Keratinocyte (primary cell): ENCODE results near the gene ZFP1. TPM values are rescaled to one million over a fixed set of nuclear protein-coding genes. Genes with fewer than 3 reads are reported as not detected.

Experiments used
- DNase-seq: peaks from one replicate; pipeline ENCODE4 v3.0.0-alpha.2; 2011; ENCODE audit warnings: low read depth, missing footprints, low spot score
- FAIRE-seq: peaks from 2 replicates; lab custom pipeline; 2011; peaks lifted over from hg19 to GRCh38; lab: Jason Lieb, UNC
- H2AFZ ChIP-seq: 2 replicates; pipeline ENCODE4 v1.6.0; 2012; ENCODE audit warnings: low read length, control low read depth, inconsistent platforms; ENCODE audit not compliant: control insufficient read depth
- H3K27ac ChIP-seq: 2 replicates; pipeline ENCODE4 v1.5.1; 2011; ENCODE audit warnings: low read length; ENCODE audit not compliant: control insufficient read depth, insufficient read depth
- H3K27me3 ChIP-seq: 3 replicates; pipeline ENCODE4 v1.6.0; 2011; ENCODE audit warnings: low read length; ENCODE audit not compliant: control insufficient read depth, insufficient read depth; ENCODE audit errors: extremely low read depth
- H3K36me3 ChIP-seq, 2 experiments: 2 replicates in 1 of 2; 3 replicates in 1 of 2; pipeline ENCODE4 v1.5.1; 2011; ENCODE audit warnings: low read length in 2 of 2, mild to moderate bottlenecking in 1 of 2; ENCODE audit not compliant: control insufficient read depth in 2 of 2, insufficient read depth in 2 of 2; ENCODE audit errors: extremely low read depth in 1 of 2
- H3K4me1 ChIP-seq: 3 replicates; pipeline ENCODE4 v1.5.1; 2011; ENCODE audit warnings: low read length; ENCODE audit not compliant: control insufficient read depth, insufficient read depth; ENCODE audit errors: extremely low read depth
- H3K4me2 ChIP-seq: 3 replicates; pipeline ENCODE4 v1.6.0; 2011; ENCODE audit warnings: low read depth, low read length; ENCODE audit not compliant: control insufficient read depth, insufficient read depth; ENCODE audit errors: extremely low read depth
- H3K4me3 ChIP-seq, 3 experiments: fragments of 200-600 bp in 1 of 3; sonication (generic) in 1 of 3; 2 replicates in 2 of 3; 3 replicates in 1 of 3; pipeline ENCODE4 v1.5.1; 2011 to 2016; ENCODE audit warnings: low read length in 3 of 3, mild to moderate bottlenecking in 3 of 3, control low read depth in 2 of 3, inconsistent platforms in 1 of 3, low read depth in 1 of 3, mixed read lengths in 1 of 3, mixed run types in 1 of 3, moderate library complexity in 1 of 3; ENCODE audit not compliant: control insufficient read depth in 2 of 3, insufficient read depth in 2 of 3; ENCODE audit errors: extremely low read depth in 1 of 3
- H3K79me2 ChIP-seq: 2 replicates; pipeline ENCODE4 v1.6.0; 2012; ENCODE audit warnings: low read length; ENCODE audit not compliant: control insufficient read depth, insufficient read depth
- H3K9ac ChIP-seq: 3 replicates; pipeline ENCODE4 v1.6.0; 2011; ENCODE audit warnings: low read length; ENCODE audit not compliant: control insufficient read depth, insufficient read depth; ENCODE audit errors: extremely low read depth
- H3K9me1 ChIP-seq: 3 replicates; pipeline ENCODE4 v1.6.0; 2011; ENCODE audit warnings: low read length; ENCODE audit not compliant: control insufficient read depth, insufficient read depth; ENCODE audit errors: extremely low read depth
- H3K9me3 ChIP-seq: 2 replicates; pipeline ENCODE4 v1.5.1; 2012; ENCODE audit warnings: low read depth, low read length; ENCODE audit not compliant: control insufficient read depth
- H4K20me1 ChIP-seq: 3 replicates; pipeline ENCODE4 v1.6.0; 2011; ENCODE audit warnings: low read length; ENCODE audit not compliant: control insufficient read depth, insufficient read depth; ENCODE audit errors: extremely low read depth
- CTCF ChIP-seq, 3 experiments: IDR thresholded peaks in 1 of 3; conservative IDR thresholded peaks in 1 of 3; optimal IDR thresholded peaks in 1 of 3; 2 replicates in 2 of 3; 3 replicates in 1 of 3; pipeline versions ENCODE3 to v1.5.1; 2011; ENCODE audit warnings: low read length in 3 of 3, mild to moderate bottlenecking in 3 of 3, moderate library complexity in 2 of 3, control low read depth in 1 of 3, inconsistent platforms in 1 of 3; ENCODE audit not compliant: insufficient read depth in 2 of 3; ENCODE audit errors: extremely low read depth in 1 of 3
- EZH2 ChIP-seq: IDR thresholded peaks from one replicate; pipeline ENCODE4 v1.6.1; 2012; ENCODE audit warnings: inconsistent platforms, mild to moderate bottlenecking, low read length, moderate library complexity
- dilution Hi-C: fragments of 300-500 bp; cut with MboI; formaldehyde crosslinking; loops from one replicate; pipeline ENCODE4 v1.7.0; 2020; ENCODE audit warnings: low sequenced_read_pairs; ENCODE audit not compliant: extremely low pct_ligation_motif_present
- polyA plus RNA-seq, 5 experiments: library from polyadenylated mRNA; depleted of rRNA in 3 of 5; stranded (reverse) in 3 of 5; stranded (forward) in 1 of 5; unstranded in 1 of 5; fragments of >200 nt; gene quantifications; 1 replicate in 1 of 5; 2 replicates in 3 of 5; 3 replicates in 1 of 5; pipeline versions ENCODE4 v1.2.1 to v1.2.3, GENCODE V29; 2011 to 2012; ENCODE audit warnings: missing spikeins in 2 of 5, low read depth in 1 of 5, low replicate concordance in 1 of 5

Gene ZFP1
- polyA plus RNA-seq, 1 donor (not counting 4 experiments of a cell fraction or from before 2014, with no cell fraction given): 8.6 TPM

- H4K20me1 ChIP-seq: no peaks in the 10 kb centered on the region
- H3K9me3 ChIP-seq: no peaks in the 10 kb centered on the region
- no peak for DNase-seq
- no peak overlapping the region for H3K27ac ChIP-seq
- no peaks in the 10 kb centered on the region for H3K9me1 ChIP-seq
- dilution Hi-C loops: no loop called here
- H2AFZ ChIP-seq: no peak overlapping the region
- no peak for FAIRE-seq
- no peak overlapping the region for H3K9ac ChIP-seq
- peaks cover 5% of the 10 kb centered on the region for H3K27me3 ChIP-seq
- H3K4me2 ChIP-seq: no peak overlapping the region
- H3K79me2 ChIP-seq: no peaks in the 10 kb centered on the region
- H3K4me1 ChIP-seq: no peaks in the 10 kb centered on the region
- no peak overlapping the region for H3K4me3 ChIP-seq
- TF ChIP-seq EZH2 (no peak), CTCF (optimal IDR thresholded peaks at IDR 0.05 in 1 of 3, IDR thresholded peaks at IDR 0.05 in 1 of 3, conservative IDR thresholded peaks at IDR 0.05 in 1 of 3; ENCODE audit: extremely low read depth in 1 of 3, insufficient read depth in 2 of 3, low read length in 3 of 3) (no peak)
- no peaks in the 10 kb centered on the region for H3K36me3 ChIP-seq
Observed at GRCh38 chr16:75188832-75189477, 40.6 kb downstream of the ZFP1 start.

- Histone ChIP-seq H3K36me3 (no peaks in the 10 kb centered on the region), H4K20me1 (no peaks in the 10 kb centered on the region), H3K4me1 (no peaks in the 10 kb centered on the region), H3K4me3 (no peak overlapping the region), H3K9me1 (no peaks in the 10 kb centered on the region), H3K27me3 (peaks cover 5% of the 10 kb centered on the region), H3K79me2 (no peaks in the 10 kb centered on the region), H3K9me3 (no peaks in the 10 kb centered on the region), H3K9ac (no peak overlapping the region), H3K4me2 (no peak overlapping the region), H2AFZ (no peak overlapping the region), H3K27ac (no peak overlapping the region)
- DNase-seq: no peak
- TF ChIP-seq EZH2 (no peak), CTCF (optimal IDR thresholded peaks at IDR 0.05 in 1 of 3, IDR thresholded peaks at IDR 0.05 in 1 of 3, conservative IDR thresholded peaks at IDR 0.05 in 1 of 3; ENCODE audit: extremely low read depth in 1 of 3, insufficient read depth in 2 of 3, low read length in 3 of 3) (no peak)
- dilution Hi-C loops: no loop called here
- FAIRE-seq: no peak
Observed at GRCh38 chr16:75189638-75190245, 41.4 kb downstream of the ZFP1 start.
